ENCODE data around the gene PRKCD.

PRKCD gene

DNA sequence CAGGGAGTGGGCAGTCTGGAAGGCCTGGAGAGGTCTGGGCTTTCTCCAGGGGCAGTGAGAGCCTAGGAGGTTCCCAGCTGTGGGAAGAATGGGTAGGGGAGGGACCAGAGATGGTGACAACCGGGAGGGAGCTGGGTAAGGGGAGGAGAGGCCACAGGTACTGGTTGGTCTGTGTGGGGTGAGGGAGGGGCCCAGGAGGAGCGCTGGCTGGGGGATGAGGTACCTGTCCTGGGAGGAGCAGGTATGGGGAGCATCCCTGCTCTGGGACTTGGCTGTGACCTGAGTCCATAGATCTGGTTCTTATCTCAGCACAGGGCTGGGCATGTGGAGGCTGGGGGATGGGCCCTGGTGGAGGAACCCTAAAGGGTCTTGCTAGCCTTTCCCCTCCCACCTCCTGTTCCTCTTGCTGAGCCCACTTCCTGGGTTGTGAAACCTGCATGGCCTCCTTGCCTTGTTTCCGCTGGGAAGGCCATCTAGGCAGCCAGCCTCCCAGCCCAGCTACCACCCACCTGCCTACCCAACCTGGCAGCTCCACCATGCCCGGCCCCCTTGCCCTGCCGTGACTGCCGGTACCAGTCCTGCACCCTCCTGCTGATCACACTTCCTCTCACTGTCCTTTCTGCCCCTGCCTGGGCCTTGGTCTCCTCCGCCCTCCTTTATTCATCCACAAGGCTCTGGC lies 11.0 kb downstream of the PRKCD start:
- H3K27me3 ChIP-seq (ENCODE audit: insufficient read depth, low read length), result no peaks in the 10 kb centered on the region
- no peak overlapping the region for H3K14ac ChIP-seq (ENCODE audit: low read length)
- H2BK12ac ChIP-seq (ENCODE audit: low read length), result no peak overlapping the region
- no peak overlapping the region for H3K4me2 ChIP-seq (ENCODE audit: low read length)
- no peak for DNase-seq
- no peak overlapping the region for H3K23ac ChIP-seq (ENCODE audit: low read length)
- H3K4me3 ChIP-seq (ENCODE audit: low read depth, low read length), result no peak overlapping the region
- no peak overlapping the region for H3K9ac ChIP-seq (ENCODE audit: low read length)
- H4K91ac ChIP-seq (ENCODE audit: low read depth, low read length), result no peak overlapping the region
- no peaks in the 10 kb centered on the region for H3K79me1 ChIP-seq (ENCODE audit: low read length)
- no peak overlapping the region for H3K27ac ChIP-seq (ENCODE audit: low read depth, low read length)
- no peak overlapping the region for H4K8ac ChIP-seq (ENCODE audit: low read depth, low read length)
- H2BK120ac ChIP-seq (ENCODE audit: insufficient read depth, low read length, poor library complexity), result no peak overlapping the region
- H2BK5ac ChIP-seq (ENCODE audit: low read depth, low read length, poor library complexity), result no peak overlapping the region
- no peak overlapping the region for H2AK5ac ChIP-seq (ENCODE audit: low read length)
- H3K9me3 ChIP-seq (ENCODE audit: insufficient read depth, low read depth, low read length), result peaks cover 4% of the 10 kb centered on the region
- no peak overlapping the region for H3K4ac ChIP-seq (ENCODE audit: low read depth, low read length)
- no peak overlapping the region for H3K18ac ChIP-seq (ENCODE audit: low read length)
- no peak overlapping the region for H2AFZ ChIP-seq (ENCODE audit: insufficient read depth, low read length, poor library complexity)
- H3K36me3 ChIP-seq (ENCODE audit: control insufficient read depth in 1 of 2, insufficient read depth in 2 of 2, low read length in 2 of 2), result no peaks in the 10 kb centered on the region
- no peak overlapping the region for H4K12ac ChIP-seq (ENCODE audit: low read depth, low read length)
- peaks cover 14 to 21% of the 10 kb centered on the region in 2 experiments for H3K4me1 ChIP-seq (ENCODE audit: control insufficient read depth in 1 of 2, insufficient read depth in 2 of 2, low read length in 2 of 2)
- no CpG with 5 or more reads among the region's 7 CpGs for WGBS (ENCODE audit: extremely low coverage, insufficient coverage, insufficient read length)
- no peaks in the 10 kb centered on the region for H3K79me2 ChIP-seq (ENCODE audit: control insufficient read depth, insufficient read depth, low read length, poor library complexity)

GRCh38 chr3:53173107-53173506 lies 12.1 kb downstream of the PRKCD start:
- H3K4me1 ChIP-seq (ENCODE audit: control insufficient read depth in 1 of 2, insufficient read depth in 2 of 2, low read length in 2 of 2), result peaks cover 14 to 18% of the 10 kb centered on the region in 2 experiments
- H2BK12ac ChIP-seq (ENCODE audit: low read length), result no peak overlapping the region
- no peak overlapping the region for H3K4me3 ChIP-seq (ENCODE audit: low read depth, low read length)
- no peak overlapping the region for H2AK5ac ChIP-seq (ENCODE audit: low read length)
- no peak overlapping the region for H4K8ac ChIP-seq (ENCODE audit: low read depth, low read length)
- H3K4ac ChIP-seq (ENCODE audit: low read depth, low read length), result no peak overlapping the region
- H3K79me1 ChIP-seq (ENCODE audit: low read length), result no peaks in the 10 kb centered on the region
- no peaks in the 10 kb centered on the region for H3K27me3 ChIP-seq (ENCODE audit: insufficient read depth, low read length)
- no peak overlapping the region for H3K14ac ChIP-seq (ENCODE audit: low read length)
- H4K91ac ChIP-seq (ENCODE audit: low read depth, low read length), result no peak overlapping the region
- no peaks in the 10 kb centered on the region for H3K79me2 ChIP-seq (ENCODE audit: control insufficient read depth, insufficient read depth, low read length, poor library complexity)
- no peaks in the 10 kb centered on the region for H3K36me3 ChIP-seq (ENCODE audit: control insufficient read depth in 1 of 2, insufficient read depth in 2 of 2, low read length in 2 of 2)
- WGBS (ENCODE audit: extremely low coverage, insufficient coverage, insufficient read length), result no CpG with 5 or more reads among the region's 5 CpGs
- no peak overlapping the region for H2BK120ac ChIP-seq (ENCODE audit: insufficient read depth, low read length, poor library complexity)
- no peak overlapping the region for H3K18ac ChIP-seq (ENCODE audit: low read length)
- no peak overlapping the region for H3K4me2 ChIP-seq (ENCODE audit: low read length)
- no peak overlapping the region for H2AFZ ChIP-seq (ENCODE audit: insufficient read depth, low read length, poor library complexity)
- H3K27ac ChIP-seq (ENCODE audit: low read depth, low read length), result no peak overlapping the region
- H3K9me3 ChIP-seq (ENCODE audit: insufficient read depth, low read depth, low read length), result peaks cover 4% of the 10 kb centered on the region
- no peak overlapping the region for H4K12ac ChIP-seq (ENCODE audit: low read depth, low read length)
- no peak overlapping the region for H3K9ac ChIP-seq (ENCODE audit: low read length)
- no peak for DNase-seq
- H3K23ac ChIP-seq (ENCODE audit: low read length), result no peak overlapping the region
- H2BK5ac ChIP-seq (ENCODE audit: low read depth, low read length, poor library complexity), result no peak overlapping the region

DNA sequence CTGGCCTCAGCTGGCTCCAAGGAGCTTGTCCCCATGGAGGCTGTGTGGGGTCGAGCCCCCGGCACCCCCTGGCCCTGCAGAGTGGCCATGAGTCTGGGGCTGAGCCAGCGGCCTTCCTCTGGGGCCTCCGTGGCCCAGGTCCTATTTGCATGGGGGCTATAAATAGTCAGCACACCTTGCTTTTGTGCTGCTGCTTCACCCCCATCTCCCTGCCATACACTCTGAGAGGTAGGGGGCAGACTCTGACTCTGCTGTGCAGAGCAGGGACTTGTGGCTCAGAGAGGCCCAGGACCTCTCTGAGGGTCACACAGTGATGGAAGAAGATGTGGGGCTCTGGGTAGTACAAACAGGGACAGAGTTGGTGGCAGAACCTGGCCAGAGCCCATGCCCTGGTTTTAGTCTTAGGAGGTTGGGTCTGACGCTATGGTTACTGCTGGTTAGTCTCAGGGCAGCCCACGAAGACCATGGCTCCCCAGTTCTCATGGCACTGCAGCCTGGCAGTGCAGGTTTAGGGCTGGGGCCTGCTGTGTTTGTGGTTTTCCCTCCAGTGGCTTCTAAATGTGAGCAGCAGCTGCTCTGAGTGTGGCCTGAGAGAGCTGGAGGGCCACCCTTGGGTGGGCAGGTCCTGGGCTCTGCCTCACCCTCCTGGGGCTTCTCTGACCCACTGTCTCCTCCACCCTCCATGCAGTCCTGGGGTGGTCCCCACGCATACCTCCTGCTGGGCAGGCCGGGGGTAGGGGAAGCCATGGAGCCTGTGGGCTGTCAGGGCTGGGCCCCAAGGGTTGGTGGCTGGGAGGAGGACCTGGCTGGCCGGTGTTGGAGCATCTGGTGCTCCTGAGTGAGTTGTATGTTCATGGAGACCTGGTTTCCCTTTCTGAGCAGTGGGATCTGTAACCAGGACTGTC lies 13.6 kb downstream of the PRKCD start:
- Histone ChIP-seq H2AK5ac (ENCODE audit: low read length) (no peak overlapping the region), H2BK5ac (ENCODE audit: low read depth, low read length, poor library complexity) (no peak overlapping the region), H3K79me1 (ENCODE audit: low read length) (no peaks in the 10 kb centered on the region), H4K91ac (ENCODE audit: low read depth, low read length) (no peak overlapping the region), H3K4me1 (ENCODE audit: control insufficient read depth in 1 of 2, insufficient read depth in 2 of 2, low read length in 2 of 2) (peaks cover 5 to 10% of the 10 kb centered on the region in 2 experiments), H3K27ac (ENCODE audit: low read depth, low read length) (no peak overlapping the region), H3K9me3 (ENCODE audit: insufficient read depth, low read depth, low read length) (peaks cover 5% of the 10 kb centered on the region), H3K79me2 (ENCODE audit: control insufficient read depth, insufficient read depth, low read length, poor library complexity) (no peaks in the 10 kb centered on the region), H3K36me3 (ENCODE audit: control insufficient read depth in 1 of 2, insufficient read depth in 2 of 2, low read length in 2 of 2) (peaks cover 0 to 3% of the 10 kb centered on the region in 2 experiments), H3K9ac (ENCODE audit: low read length) (no peak overlapping the region), H2BK12ac (ENCODE audit: low read length) (no peak overlapping the region), H4K8ac (ENCODE audit: low read depth, low read length) (no peak overlapping the region), H3K27me3 (ENCODE audit: insufficient read depth, low read length) (no peaks in the 10 kb centered on the region), H3K18ac (ENCODE audit: low read length) (no peak overlapping the region), H3K4me2 (ENCODE audit: low read length) (no peak overlapping the region), H3K14ac (ENCODE audit: low read length) (no peak overlapping the region), H3K23ac (ENCODE audit: low read length) (no peak overlapping the region), H2AFZ (ENCODE audit: insufficient read depth, low read length, poor library complexity) (no peak overlapping the region), H2BK120ac (ENCODE audit: insufficient read depth, low read length, poor library complexity) (no peak overlapping the region), H4K12ac (ENCODE audit: low read depth, low read length) (no peak overlapping the region), H3K4ac (ENCODE audit: low read depth, low read length) (no peak overlapping the region), H3K4me3 (ENCODE audit: low read depth, low read length) (no peak overlapping the region)
- WGBS (ENCODE audit: extremely low coverage, insufficient coverage, insufficient read length), result no CpG with 5 or more reads among the region's 9 CpGs
- no peak for DNase-seq

GRCh38 chr3:53175613-53176540 lies 14.9 kb downstream of the PRKCD start:
- H4K8ac ChIP-seq (ENCODE audit: low read depth, low read length), result no peak overlapping the region
- no peak overlapping the region for H2AK5ac ChIP-seq (ENCODE audit: low read length)
- no peaks in the 10 kb centered on the region for H3K79me2 ChIP-seq (ENCODE audit: control insufficient read depth, insufficient read depth, low read length, poor library complexity)
- no peak overlapping the region for H3K4me3 ChIP-seq (ENCODE audit: low read depth, low read length)
- H2AFZ ChIP-seq (ENCODE audit: insufficient read depth, low read length, poor library complexity), result no peak overlapping the region
- H3K4me2 ChIP-seq (ENCODE audit: low read length), result no peak overlapping the region
- no peak overlapping the region for H4K91ac ChIP-seq (ENCODE audit: low read depth, low read length)
- no peak overlapping the region for H3K4ac ChIP-seq (ENCODE audit: low read depth, low read length)
- WGBS (ENCODE audit: extremely low coverage, insufficient coverage, insufficient read length), result no CpG with 5 or more reads among the region's 9 CpGs
- H3K23ac ChIP-seq (ENCODE audit: low read length), result no peak overlapping the region
- no peak overlapping the region for H2BK5ac ChIP-seq (ENCODE audit: low read depth, low read length, poor library complexity)
- no peak overlapping the region for H4K12ac ChIP-seq (ENCODE audit: low read depth, low read length)
- no peak overlapping the region for H2BK12ac ChIP-seq (ENCODE audit: low read length)
- H3K4me1 ChIP-seq (ENCODE audit: control insufficient read depth in 1 of 2, insufficient read depth in 2 of 2, low read length in 2 of 2), result peaks cover 0 to under 1% of the 10 kb centered on the region in 2 experiments
- H3K9ac ChIP-seq (ENCODE audit: low read length), result no peak overlapping the region
- no peak overlapping the region for H3K14ac ChIP-seq (ENCODE audit: low read length)
- no peak overlapping the region for H2BK120ac ChIP-seq (ENCODE audit: insufficient read depth, low read length, poor library complexity)
- no peaks in the 10 kb centered on the region for H3K79me1 ChIP-seq (ENCODE audit: low read length)
- no peak for DNase-seq
- H3K36me3 ChIP-seq (ENCODE audit: control insufficient read depth in 1 of 2, insufficient read depth in 2 of 2, low read length in 2 of 2), result peaks cover 0 to 5% of the 10 kb centered on the region in 2 experiments
- H3K27ac ChIP-seq (ENCODE audit: low read depth, low read length), result no peak overlapping the region
- H3K18ac ChIP-seq (ENCODE audit: low read length), result no peak overlapping the region
- peaks cover 4% of the 10 kb centered on the region for H3K9me3 ChIP-seq (ENCODE audit: insufficient read depth, low read depth, low read length)
- no peaks in the 10 kb centered on the region for H3K27me3 ChIP-seq (ENCODE audit: insufficient read depth, low read length)

All from trophoblast cell (in vitro differentiated cells and primary cell).